Peyer's patch (tissue), 4 donors: ENCODE results near the gene SH3PXD2B.

Experiments used
- CTCF ChIP-seq, 6 experiments: fragments of 450-650 bp in 4 of 6; fragments of 200-600 bp in 2 of 6; sonication (generic) in 1 of 6; IDR thresholded peaks; one replicate each; pipeline ENCODE4 v1.5.1; 2017 to 2019; ENCODE audit warnings: antibody characterized with exemption in 6 of 6, mild to moderate bottlenecking in 3 of 6, moderate library complexity in 1 of 6
- POLR2A ChIP-seq, 2 donors: fragments of 450-650 bp; IDR thresholded peaks; one replicate each; pipeline ENCODE4 v1.5.1; 2017; ENCODE audit warnings: antibody characterized with exemption in 2 of 2, mild to moderate bottlenecking in 2 of 2, moderate library complexity in 2 of 2

- TF ChIP-seq CTCF (IDR thresholded peaks at IDR 0.05), result no peak
- no peak for TF ChIP-seq POLR2A (IDR thresholded peaks at IDR 0.05)
Measured at GRCh38 chr5:172373680-172374079, 80.6 kb downstream of the SH3PXD2B start.
